ENCODE data around the gene OFD1.

The OFD1 gene

DNA sequence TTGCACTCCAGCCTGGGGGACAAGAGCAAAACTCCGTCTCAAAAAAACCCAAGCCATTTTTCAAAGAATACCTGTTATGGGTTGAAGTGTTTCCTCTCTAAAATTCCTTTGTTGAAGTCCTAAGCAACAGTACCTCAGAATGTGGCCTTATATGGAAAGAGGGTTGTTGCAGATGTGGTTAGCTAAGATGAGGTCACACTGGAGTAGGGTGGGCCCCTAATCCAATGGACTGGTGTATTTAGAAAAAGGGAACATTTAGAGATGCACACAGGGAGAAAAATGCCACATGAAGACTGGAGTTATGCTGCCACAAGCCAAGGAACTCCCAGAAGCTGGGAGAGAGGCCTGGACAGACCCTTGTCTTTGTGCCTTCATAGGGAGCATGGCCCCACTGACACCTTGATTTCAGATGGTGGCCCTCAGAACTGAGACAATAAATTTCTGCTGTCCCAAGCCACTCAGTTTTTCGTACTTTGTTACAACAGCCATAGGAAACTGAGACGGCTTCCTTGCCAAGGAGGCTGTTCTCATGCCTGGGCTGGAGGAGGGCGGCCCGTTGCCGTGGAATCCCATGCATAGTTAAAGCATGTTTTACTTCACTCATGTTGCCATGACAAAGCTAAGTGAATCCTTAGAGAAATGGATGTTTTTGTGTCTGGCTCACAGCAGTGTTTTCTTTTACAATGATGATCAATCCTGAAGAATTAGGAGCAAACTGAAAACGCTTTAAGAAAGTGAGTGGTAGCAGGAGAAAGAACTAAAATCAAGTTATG is 16.7 kb upstream of the OFD1 start:
- no peak overlapping the region for H3K4me3 ChIP-seq (ENCODE audit: low read depth, low read length)
- H3K27ac ChIP-seq (ENCODE audit: extremely low read depth, low read depth, low read length) = no peak overlapping the region
- ChIA-PET CTCF (no interaction called here), POLR2A (interaction anchor here (2.2 kb wide), 1 partner anchor 17 kb away, joined by 9 read pairs; the partner anchor contains the start of genes OFD1 and TRAPPC2)
- H3K36me3 ChIP-seq (ENCODE audit: control insufficient read depth in 2 of 2, insufficient read depth in 1 of 2, low read length in 2 of 2) = peaks cover 64 to 69% of the 10 kb centered on the region in 2 experiments
- H3K4me1 ChIP-seq (ENCODE audit: control insufficient read depth, insufficient read depth, low read length) = peaks cover 6% of the 10 kb centered on the region; the same call in 1 of the 2 replicates
- H3K9me3 ChIP-seq (ENCODE audit: control insufficient read depth, insufficient read depth, low read depth, low read length) = no peaks in the 10 kb centered on the region
- TF ChIP-seq ZNF423 (tag by site-specific recombination; IDR thresholded peaks at IDR 0.05) = no peak
- no peak for TF ChIP-seq ZBTB8A (tag by site-specific recombination; IDR thresholded peaks at IDR 0.05)
- TF ChIP-seq ZNF701 (tag by site-specific recombination; IDR thresholded peaks at IDR 0.05) = no peak
- no peak for TF ChIP-seq ZBTB1 (tag by site-specific recombination; IDR thresholded peaks at IDR 0.05)
- no peak for TF ChIP-seq ZBTB48 (tag by site-specific recombination; IDR thresholded peaks at IDR 0.05)
- TF ChIP-seq ZNF114 (tag by site-specific recombination; IDR thresholded peaks at IDR 0.05) = no peak
- TF ChIP-seq, protein P1, sequence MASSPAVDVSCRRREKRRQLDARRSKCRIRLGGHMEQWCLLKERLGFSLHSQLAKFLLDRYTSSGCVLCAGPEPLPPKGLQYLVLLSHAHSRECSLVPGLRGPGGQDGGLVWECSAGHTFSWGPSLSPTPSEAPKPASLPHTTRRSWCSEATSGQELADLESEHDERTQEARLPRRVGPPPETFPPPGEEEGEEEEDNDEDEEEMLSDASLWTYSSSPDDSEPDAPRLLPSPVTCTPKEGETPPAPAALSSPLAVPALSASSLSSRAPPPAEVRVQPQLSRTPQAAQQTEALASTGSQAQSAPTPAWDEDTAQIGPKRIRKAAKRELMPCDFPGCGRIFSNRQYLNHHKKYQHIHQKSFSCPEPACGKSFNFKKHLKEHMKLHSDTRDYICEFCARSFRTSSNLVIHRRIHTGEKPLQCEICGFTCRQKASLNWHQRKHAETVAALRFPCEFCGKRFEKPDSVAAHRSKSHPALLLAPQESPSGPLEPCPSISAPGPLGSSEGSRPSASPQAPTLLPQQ (tag by site-specific recombination; IDR thresholded peaks at IDR 0.05) = peak; percentile 88
- TF ChIP-seq, protein P2, sequence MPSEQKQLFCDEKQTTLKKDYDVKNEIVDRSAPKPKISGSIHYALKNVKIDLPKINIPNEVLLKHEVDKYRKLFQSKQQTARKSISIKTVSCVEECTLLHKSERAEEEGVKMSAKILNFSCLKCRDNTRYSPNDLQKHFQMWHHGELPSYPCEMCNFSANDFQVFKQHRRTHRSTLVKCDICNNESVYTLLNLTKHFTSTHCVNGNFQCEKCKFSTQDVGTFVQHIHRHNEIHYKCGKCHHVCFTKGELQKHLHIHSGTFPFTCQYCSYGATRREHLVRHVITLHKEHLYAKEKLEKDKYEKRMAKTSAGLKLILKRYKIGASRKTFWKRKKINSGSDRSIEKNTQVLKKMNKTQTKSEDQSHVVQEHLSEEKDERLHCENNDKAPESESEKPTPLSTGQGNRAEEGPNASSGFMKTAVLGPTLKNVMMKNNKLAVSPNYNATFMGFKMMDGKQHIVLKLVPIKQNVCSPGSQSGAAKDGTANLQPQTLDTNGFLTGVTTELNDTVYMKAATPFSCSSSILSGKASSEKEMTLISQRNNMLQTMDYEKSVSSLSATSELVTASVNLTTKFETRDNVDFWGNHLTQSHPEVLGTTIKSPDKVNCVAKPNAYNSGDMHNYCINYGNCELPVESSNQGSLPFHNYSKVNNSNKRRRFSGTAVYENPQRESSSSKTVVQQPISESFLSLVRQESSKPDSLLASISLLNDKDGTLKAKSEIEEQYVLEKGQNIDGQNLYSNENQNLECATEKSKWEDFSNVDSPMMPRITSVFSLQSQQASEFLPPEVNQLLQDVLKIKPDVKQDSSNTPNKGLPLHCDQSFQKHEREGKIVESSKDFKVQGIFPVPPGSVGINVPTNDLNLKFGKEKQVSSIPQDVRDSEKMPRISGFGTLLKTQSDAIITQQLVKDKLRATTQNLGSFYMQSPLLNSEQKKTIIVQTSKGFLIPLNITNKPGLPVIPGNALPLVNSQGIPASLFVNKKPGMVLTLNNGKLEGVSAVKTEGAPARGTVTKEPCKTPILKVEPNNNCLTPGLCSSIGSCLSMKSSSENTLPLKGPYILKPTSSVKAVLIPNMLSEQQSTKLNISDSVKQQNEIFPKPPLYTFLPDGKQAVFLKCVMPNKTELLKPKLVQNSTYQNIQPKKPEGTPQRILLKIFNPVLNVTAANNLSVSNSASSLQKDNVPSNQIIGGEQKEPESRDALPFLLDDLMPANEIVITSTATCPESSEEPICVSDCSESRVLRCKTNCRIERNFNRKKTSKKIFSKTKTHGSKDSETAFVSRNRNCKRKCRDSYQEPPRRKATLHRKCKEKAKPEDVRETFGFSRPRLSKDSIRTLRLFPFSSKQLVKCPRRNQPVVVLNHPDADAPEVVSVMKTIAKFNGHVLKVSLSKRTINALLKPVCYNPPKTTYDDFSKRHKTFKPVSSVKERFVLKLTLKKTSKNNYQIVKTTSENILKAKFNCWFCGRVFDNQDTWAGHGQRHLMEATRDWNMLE (tag by site-specific recombination; conservative IDR thresholded peaks at IDR 0.05; ENCODE audit: low read depth) = no peak
- TF ChIP-seq ZNF335 (tag by site-specific recombination; conservative IDR thresholded peaks at IDR 0.05) = no peak
- TF ChIP-seq ZFP69B (tag by site-specific recombination; IDR thresholded peaks at IDR 0.05) = peak; percentile 85; the same call in 1 of the 2 replicates
- no peak for TF ChIP-seq ZNF169 (tag by site-specific recombination; IDR thresholded peaks at IDR 0.05)
- no peak for TF ChIP-seq SCRT1 (tag by site-specific recombination; IDR thresholded peaks at IDR 0.05; ENCODE audit: borderline replicate concordance)
- TF ChIP-seq GLIS1 (tag by site-specific recombination; IDR thresholded peaks at IDR 0.05) = no peak
- TF ChIP-seq SCRT2 (tag by site-specific recombination; IDR thresholded peaks at IDR 0.05) = peak; percentile 40; the same call in 1 of the 2 replicates
- no peak for TF ChIP-seq ZNF157 (tag by site-specific recombination; IDR thresholded peaks at IDR 0.05)
- TF ChIP-seq, protein P3, sequence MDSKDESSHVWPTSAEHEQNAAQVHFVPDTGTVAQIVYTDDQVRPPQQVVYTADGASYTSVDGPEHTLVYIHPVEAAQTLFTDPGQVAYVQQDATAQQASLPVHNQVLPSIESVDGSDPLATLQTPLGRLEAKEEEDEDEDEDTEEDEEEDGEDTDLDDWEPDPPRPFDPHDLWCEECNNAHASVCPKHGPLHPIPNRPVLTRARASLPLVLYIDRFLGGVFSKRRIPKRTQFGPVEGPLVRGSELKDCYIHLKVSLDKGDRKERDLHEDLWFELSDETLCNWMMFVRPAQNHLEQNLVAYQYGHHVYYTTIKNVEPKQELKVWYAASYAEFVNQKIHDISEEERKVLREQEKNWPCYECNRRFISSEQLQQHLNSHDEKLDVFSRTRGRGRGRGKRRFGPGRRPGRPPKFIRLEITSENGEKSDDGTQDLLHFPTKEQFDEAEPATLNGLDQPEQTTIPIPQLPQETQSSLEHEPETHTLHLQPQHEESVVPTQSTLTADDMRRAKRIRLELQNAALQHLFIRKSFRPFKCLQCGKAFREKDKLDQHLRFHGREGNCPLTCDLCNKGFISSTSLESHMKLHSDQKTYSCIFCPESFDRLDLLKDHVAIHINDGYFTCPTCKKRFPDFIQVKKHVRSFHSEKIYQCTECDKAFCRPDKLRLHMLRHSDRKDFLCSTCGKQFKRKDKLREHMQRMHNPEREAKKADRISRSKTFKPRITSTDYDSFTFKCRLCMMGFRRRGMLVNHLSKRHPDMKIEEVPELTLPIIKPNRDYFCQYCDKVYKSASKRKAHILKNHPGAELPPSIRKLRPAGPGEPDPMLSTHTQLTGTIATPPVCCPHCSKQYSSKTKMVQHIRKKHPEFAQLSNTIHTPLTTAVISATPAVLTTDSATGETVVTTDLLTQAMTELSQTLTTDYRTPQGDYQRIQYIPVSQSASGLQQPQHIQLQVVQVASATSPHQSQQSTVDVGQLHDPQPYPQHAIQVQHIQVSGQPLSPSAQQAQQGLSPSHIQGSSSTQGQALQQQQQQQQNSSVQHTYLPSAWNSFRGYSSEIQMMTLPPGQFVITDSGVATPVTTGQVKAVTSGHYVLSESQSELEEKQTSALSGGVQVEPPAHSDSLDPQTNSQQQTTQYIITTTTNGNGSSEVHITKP (tag by site-specific recombination; IDR thresholded peaks at IDR 0.05) = peak; percentile 22; the same call in 1 of the 2 replicates
- no peak for TF ChIP-seq ZSCAN30 (tag by site-specific recombination; IDR thresholded peaks at IDR 0.05)
- no peak for TF ChIP-seq ZNF544 (tag by site-specific recombination; IDR thresholded peaks at IDR 0.05)
- TF ChIP-seq ZNF629 (tag by site-specific recombination; IDR thresholded peaks at IDR 0.05) = no peak
- TF ChIP-seq, protein P4, sequence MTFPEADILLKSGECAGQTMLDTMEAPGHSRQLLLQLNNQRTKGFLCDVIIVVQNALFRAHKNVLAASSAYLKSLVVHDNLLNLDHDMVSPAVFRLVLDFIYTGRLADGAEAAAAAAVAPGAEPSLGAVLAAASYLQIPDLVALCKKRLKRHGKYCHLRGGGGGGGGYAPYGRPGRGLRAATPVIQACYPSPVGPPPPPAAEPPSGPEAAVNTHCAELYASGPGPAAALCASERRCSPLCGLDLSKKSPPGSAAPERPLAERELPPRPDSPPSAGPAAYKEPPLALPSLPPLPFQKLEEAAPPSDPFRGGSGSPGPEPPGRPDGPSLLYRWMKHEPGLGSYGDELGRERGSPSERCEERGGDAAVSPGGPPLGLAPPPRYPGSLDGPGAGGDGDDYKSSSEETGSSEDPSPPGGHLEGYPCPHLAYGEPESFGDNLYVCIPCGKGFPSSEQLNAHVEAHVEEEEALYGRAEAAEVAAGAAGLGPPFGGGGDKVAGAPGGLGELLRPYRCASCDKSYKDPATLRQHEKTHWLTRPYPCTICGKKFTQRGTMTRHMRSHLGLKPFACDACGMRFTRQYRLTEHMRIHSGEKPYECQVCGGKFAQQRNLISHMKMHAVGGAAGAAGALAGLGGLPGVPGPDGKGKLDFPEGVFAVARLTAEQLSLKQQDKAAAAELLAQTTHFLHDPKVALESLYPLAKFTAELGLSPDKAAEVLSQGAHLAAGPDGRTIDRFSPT (tag by site-specific recombination; IDR thresholded peaks at IDR 0.05) = no peak
- TF ChIP-seq ZNF558 (tag by site-specific recombination; IDR thresholded peaks at IDR 0.05) = no peak
